GM23338 (cell line): ENCODE data around the gene ARPC2.

Experiments used
- CREB1 ChIP-seq: fragments of 250-450 bp; sonication (Bioruptor Pico); IDR thresholded peaks from 2 replicates; pipeline ENCODE4 v1.5.0; 2020; ENCODE audit warnings: low read depth, mild to moderate bottlenecking, moderate library complexity
- CTCF ChIP-seq, 2 experiments: fragments of 200-600 bp in 1 of 2; sonication (generic) in 1 of 2; conservative IDR thresholded peaks; 2 replicates each; pipeline versions ENCODE4 v1.5.1 to v1.6.1; 2016 to 2017; ENCODE audit warnings: antibody characterized with exemption in 2 of 2, low read depth in 2 of 2, mild to moderate bottlenecking in 2 of 2, moderate library complexity in 1 of 2
- EZH2 ChIP-seq: fragments of 200-600 bp; sonication (generic); IDR thresholded peaks from one replicate; pipeline ENCODE4 v1.8.0; 2017; ENCODE audit warnings: antibody characterized with exemption, mild to moderate bottlenecking, low read depth; ENCODE audit not compliant: unreplicated experiment
- EZH2phosphoT487 ChIP-seq: fragments of 200-600 bp; sonication (generic); IDR thresholded peaks from one replicate; pipeline ENCODE4 v1.8.1; 2018; ENCODE audit warnings: antibody characterized with exemption; ENCODE audit not compliant: unreplicated experiment
- JUNB ChIP-seq: IDR thresholded peaks from one replicate; pipeline ENCODE4 v1.6.1; 2016; ENCODE audit warnings: antibody characterized with exemption; ENCODE audit not compliant: unreplicated experiment
- NANOG ChIP-seq: IDR thresholded peaks from 2 replicates; pipeline ENCODE4 v1.6.1; 2016; ENCODE audit warnings: antibody characterized with exemption, borderline replicate concordance
- POLR2AphosphoS5 ChIP-seq: IDR thresholded peaks from 2 replicates; pipeline ENCODE4 v1.6.1; 2016; ENCODE audit warnings: antibody characterized with exemption, low read depth
- REST ChIP-seq: IDR thresholded peaks from one replicate; pipeline ENCODE4 v1.6.1; 2018; ENCODE audit warnings: antibody characterized with exemption; ENCODE audit not compliant: unreplicated experiment
- STAT1 ChIP-seq: IDR thresholded peaks from one replicate; pipeline ENCODE4 v1.6.1; 2016; ENCODE audit warnings: antibody characterized with exemption; ENCODE audit not compliant: unreplicated experiment
- ZNF114 ChIP-seq: fragments of 250-450 bp; sonication (Bioruptor Pico); IDR thresholded peaks from 2 replicates; pipeline ENCODE4 v1.5.0; 2020; ENCODE audit warnings: mild to moderate bottlenecking, moderate library complexity
- ZNF331 ChIP-seq: fragments of 250-450 bp; sonication (Bioruptor Pico); IDR thresholded peaks from 2 replicates; pipeline ENCODE4 v1.5.0; 2020; ENCODE audit warnings: low read depth, mild to moderate bottlenecking, moderate library complexity
- ZNF462 ChIP-seq: fragments of 250-450 bp; sonication (Bioruptor Pico); IDR thresholded peaks from 2 replicates; pipeline ENCODE4 v1.5.0; 2020; ENCODE audit warnings: mild to moderate bottlenecking, moderate library complexity
- TF ChIP-seq, protein P1 (sequence below): IDR thresholded peaks from 2 replicates; pipeline ENCODE4 v1.6.1; 2016; ENCODE audit warnings: antibody characterized with exemption

DNA sequence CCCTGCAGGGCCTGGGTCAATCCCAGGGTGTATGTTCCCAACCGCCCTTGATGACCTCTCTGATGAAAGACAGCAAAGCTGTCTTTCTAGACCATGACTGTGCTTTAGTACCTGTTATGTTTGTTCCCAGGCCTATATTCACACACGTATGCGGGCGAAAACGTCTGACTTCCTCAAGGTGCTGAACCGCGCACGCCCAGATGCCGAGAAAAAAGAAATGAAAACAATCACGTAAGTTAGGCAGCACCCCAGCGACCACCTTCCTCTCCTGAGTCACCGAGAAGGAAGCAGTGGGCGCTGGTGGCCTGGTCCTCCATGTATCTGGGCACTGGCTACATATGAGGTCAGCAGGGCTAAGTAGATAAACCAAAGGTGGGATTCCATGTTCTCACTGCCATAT is 32.7 kb downstream of the ARPC2 start:
- TF ChIP-seq EZH2 (no peak), EZH2phosphoT487 (no peak), CTCF (conservative IDR thresholded peaks at IDR 0.05; ENCODE audit: low read depth in 2 of 2) (no peak), REST (no peak), POLR2AphosphoS5 (no peak), JUNB (no peak), CREB1 (CRISPR knock-in tag) (no peak), ZNF331 (CRISPR knock-in tag) (no peak), NANOG (no peak), STAT1 (no peak), ZNF462 (no peak), ZNF114 (no peak)
- TF ChIP-seq, protein P1, sequence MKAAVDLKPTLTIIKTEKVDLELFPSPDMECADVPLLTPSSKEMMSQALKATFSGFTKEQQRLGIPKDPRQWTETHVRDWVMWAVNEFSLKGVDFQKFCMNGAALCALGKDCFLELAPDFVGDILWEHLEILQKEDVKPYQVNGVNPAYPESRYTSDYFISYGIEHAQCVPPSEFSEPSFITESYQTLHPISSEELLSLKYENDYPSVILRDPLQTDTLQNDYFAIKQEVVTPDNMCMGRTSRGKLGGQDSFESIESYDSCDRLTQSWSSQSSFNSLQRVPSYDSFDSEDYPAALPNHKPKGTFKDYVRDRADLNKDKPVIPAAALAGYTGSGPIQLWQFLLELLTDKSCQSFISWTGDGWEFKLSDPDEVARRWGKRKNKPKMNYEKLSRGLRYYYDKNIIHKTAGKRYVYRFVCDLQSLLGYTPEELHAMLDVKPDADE: no peak
